Adrenal gland (tissue), 12 donors: ENCODE results near the gene IL6R. TPM values are rescaled to one million over a fixed set of nuclear protein-coding genes. Genes with fewer than 3 reads are reported as not detected.

Experiments used
- DNase-seq, 7 donors: peaks; one replicate each; pipeline ENCODE4 v3.0.0-alpha.2; 2019 to 2020
- H3K27ac ChIP-seq, 5 donors: fragments of 200-600 bp; sonication (generic) in 4 of 5; 1 replicate in 3 of 5; 2 replicates in 2 of 5; pipeline versions ENCODE4 v1.5.1 to v1.8.0; 2016 to 2020; ENCODE audit warnings: mild to moderate bottlenecking in 1 of 5
- H3K27me3 ChIP-seq: fragments of 200-600 bp; 2 replicates; pipeline ENCODE4 v1.8.0; 2021
- H3K36me3 ChIP-seq, 2 donors: fragments of 200-600 bp; replicated peaks in 1 of 2; 1 replicate in 1 of 2; 2 replicates in 1 of 2; pipeline versions ENCODE4 v1.5.1 to v1.8.0; 2018 to 2022
- H3K4me1 ChIP-seq, 2 donors: fragments of 200-600 bp; replicated peaks in 1 of 2; 1 replicate in 1 of 2; 2 replicates in 1 of 2; pipeline versions ENCODE4 v1.5.1 to v1.8.0; 2018 to 2021
- H3K4me3 ChIP-seq, 4 donors: fragments of 200-600 bp; sonication (generic) in 3 of 4; one replicate each; pipeline ENCODE4 v1.5.1; 2016 to 2018
- H3K9me3 ChIP-seq, 3 donors: fragments of 200-600 bp; sonication (generic) in 1 of 3; replicated peaks in 1 of 3; 1 replicate in 2 of 3; 2 replicates in 1 of 3; pipeline versions ENCODE4 v1.5.1 to v1.8.0; 2016 to 2021
- POLR2A ChIP-seq, 2 donors: fragments of 450-650 bp; IDR thresholded peaks; one replicate each; pipeline ENCODE4 v1.6.1; 2017; ENCODE audit warnings: antibody characterized with exemption in 2 of 2, mild to moderate bottlenecking in 2 of 2, moderate library complexity in 1 of 2
- WGBS, 4 donors: extraction: QIAGEN DNeasy Blood & Tissue Kit in 2 of 4; methylation state at CpG; one replicate each; pipeline versions ENCODE4 v1.1.5 to v1.1.7; 2013 to 2017; 5-methylcytosine and 5-hydroxymethylcytosine counted together
- intact Hi-C, 2 donors: fragments of 100-400 bp; cut with DNase I; formaldehyde crosslinking; loops; one replicate each; pipeline versions ENCODE4 v1.14.1 to v1.15.0; 2022 to 2023
- polyA plus RNA-seq, 3 donors: library from polyadenylated mRNA; stranded (reverse); fragments of 200-250 nt in 2 of 3; fragments of 350-450 nt in 1 of 3; fragmentation: Illumina TruSeq in 1 of 3; extraction: RNeasy Lipid Tissue Mini Kit (QIAGEN cat#74804) in 1 of 3; gene quantifications; one replicate each; pipeline ENCODE4 v1.2.3, GENCODE V29; 2013 to 2014
- total RNA-seq, 9 donors: library from RNA; depleted of rRNA in 4 of 9; stranded (reverse); fragments of >200 nt in 4 of 9; fragments of 120-200 nt in 1 of 9; fragmentation: NEBNext Ultra II Directional in 1 of 9; extraction: Animal tissue kit (Norgen Biotek cat#: 25700) in 1 of 9; gene quantifications; one replicate each; pipeline versions ENCODE4 v1.1.0 to v1.2.4, GENCODE V29; 2013 to 2023
- TF ChIP-seq, protein P1 (sequence below), 6 experiments: fragments of 450-650 bp in 4 of 6; fragments of 200-600 bp in 2 of 6; sonication (generic) in 1 of 6; IDR thresholded peaks; 1 replicate in 5 of 6; 2 replicates in 1 of 6; pipeline versions ENCODE4 v1.5.1 to v1.8.0; 2016 to 2021; ENCODE audit warnings: antibody characterized with exemption in 6 of 6, mild to moderate bottlenecking in 2 of 6, moderate library complexity in 1 of 6
- donor health status: healthy with polysubstance abuse.
- donor health status: Bipolar disorder and iron deficiency.
- donor health status: DM: yes; HTN: yes; CAD: no.
- donor health status: DM: no; HTN: no; CAD: no.
- donor health status: DM: no; HTN: no; CAD: no.
- donor health status: DM: yes; HTN: yes; CAD: no.

Gene IL6R
- total and polyA plus RNA-seq, 12 donors: 4.4 to 43.0 (median 13.6) TPM

DNA sequence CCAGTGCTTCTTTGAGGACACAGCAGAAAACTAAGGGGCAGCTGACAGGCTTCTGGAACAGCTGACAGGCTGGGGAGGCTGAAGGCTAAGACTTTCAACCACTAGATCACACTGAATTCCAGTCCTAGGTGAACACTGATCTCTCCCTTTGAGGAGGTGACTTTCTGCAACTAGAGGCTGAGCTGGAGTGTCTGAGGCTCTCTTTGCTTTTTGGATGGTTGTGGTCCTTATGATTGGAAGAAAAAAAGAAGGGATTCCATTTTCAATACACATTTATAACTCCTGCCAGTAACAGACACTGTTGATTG, 1.4 kb downstream of the IL6R start:
- no peak for TF ChIP-seq POLR2A (IDR thresholded peaks at IDR 0.05)
- TF ChIP-seq, protein P1, sequence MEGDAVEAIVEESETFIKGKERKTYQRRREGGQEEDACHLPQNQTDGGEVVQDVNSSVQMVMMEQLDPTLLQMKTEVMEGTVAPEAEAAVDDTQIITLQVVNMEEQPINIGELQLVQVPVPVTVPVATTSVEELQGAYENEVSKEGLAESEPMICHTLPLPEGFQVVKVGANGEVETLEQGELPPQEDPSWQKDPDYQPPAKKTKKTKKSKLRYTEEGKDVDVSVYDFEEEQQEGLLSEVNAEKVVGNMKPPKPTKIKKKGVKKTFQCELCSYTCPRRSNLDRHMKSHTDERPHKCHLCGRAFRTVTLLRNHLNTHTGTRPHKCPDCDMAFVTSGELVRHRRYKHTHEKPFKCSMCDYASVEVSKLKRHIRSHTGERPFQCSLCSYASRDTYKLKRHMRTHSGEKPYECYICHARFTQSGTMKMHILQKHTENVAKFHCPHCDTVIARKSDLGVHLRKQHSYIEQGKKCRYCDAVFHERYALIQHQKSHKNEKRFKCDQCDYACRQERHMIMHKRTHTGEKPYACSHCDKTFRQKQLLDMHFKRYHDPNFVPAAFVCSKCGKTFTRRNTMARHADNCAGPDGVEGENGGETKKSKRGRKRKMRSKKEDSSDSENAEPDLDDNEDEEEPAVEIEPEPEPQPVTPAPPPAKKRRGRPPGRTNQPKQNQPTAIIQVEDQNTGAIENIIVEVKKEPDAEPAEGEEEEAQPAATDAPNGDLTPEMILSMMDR (IDR thresholded peaks at IDR 0.05): no peak
- peak overlapping the region in 2 of 4 donors; percentile 73 to 80 for H3K4me3 ChIP-seq
- no peaks in the 10 kb centered on the region for H3K9me3 ChIP-seq
- DNase-seq: no peak
- no peaks in the 10 kb centered on the region for H3K36me3 ChIP-seq
- H3K27me3 ChIP-seq: no peaks in the 10 kb centered on the region
- intact Hi-C loops: loop anchor here in 1 of 2 donors (10.0 kb wide), 1 partner anchor 68 kb away; no protein-coding TSS in a partner anchor
- peaks cover 24 to 38% of the 10 kb centered on the region in 2 donors for H3K4me1 ChIP-seq
- H3K27ac ChIP-seq: peak overlapping the region; percentile 92 to 99 (median 95)

DNA sequence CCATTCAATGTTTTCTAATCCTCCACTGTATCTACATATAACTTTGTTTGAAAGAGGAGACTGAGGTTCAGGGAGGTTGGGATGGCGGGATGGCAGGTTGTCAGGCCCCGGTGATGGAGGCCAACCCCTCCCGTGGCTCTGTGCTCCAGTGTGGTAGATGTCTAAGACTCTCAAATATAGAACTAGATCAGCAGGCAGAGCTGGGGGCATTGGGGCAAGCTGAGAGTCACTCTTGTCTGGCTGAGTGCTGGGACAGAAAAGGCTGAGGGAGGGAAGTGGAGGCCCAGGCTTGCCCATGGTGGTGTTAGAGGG, 1.7 kb downstream of the IL6R start:
- DNase-seq: peak in 1 of 7 donors; percentile 56
- Histone ChIP-seq H3K27me3 (no peaks in the 10 kb centered on the region), H3K4me3 (peak overlapping the region in 2 of 4 donors; percentile 73 to 80), H3K9me3 (no peaks in the 10 kb centered on the region), H3K27ac (peak overlapping the region; percentile 92 to 99 (median 95)), H3K4me1 (peaks cover 24 to 38% of the 10 kb centered on the region in 2 donors), H3K36me3 (no peaks in the 10 kb centered on the region)
- intact Hi-C loops: loop anchor here in 1 of 2 donors (10.0 kb wide), 1 partner anchor 68 kb away; no protein-coding TSS in a partner anchor
- TF ChIP-seq, protein P1 (IDR thresholded peaks at IDR 0.05): no peak
- no peak for TF ChIP-seq POLR2A (IDR thresholded peaks at IDR 0.05)
- WGBS, 4 donors: 73 to 85% (median 80%) methylated on average over 3 of the region's 3 CpGs

DNA sequence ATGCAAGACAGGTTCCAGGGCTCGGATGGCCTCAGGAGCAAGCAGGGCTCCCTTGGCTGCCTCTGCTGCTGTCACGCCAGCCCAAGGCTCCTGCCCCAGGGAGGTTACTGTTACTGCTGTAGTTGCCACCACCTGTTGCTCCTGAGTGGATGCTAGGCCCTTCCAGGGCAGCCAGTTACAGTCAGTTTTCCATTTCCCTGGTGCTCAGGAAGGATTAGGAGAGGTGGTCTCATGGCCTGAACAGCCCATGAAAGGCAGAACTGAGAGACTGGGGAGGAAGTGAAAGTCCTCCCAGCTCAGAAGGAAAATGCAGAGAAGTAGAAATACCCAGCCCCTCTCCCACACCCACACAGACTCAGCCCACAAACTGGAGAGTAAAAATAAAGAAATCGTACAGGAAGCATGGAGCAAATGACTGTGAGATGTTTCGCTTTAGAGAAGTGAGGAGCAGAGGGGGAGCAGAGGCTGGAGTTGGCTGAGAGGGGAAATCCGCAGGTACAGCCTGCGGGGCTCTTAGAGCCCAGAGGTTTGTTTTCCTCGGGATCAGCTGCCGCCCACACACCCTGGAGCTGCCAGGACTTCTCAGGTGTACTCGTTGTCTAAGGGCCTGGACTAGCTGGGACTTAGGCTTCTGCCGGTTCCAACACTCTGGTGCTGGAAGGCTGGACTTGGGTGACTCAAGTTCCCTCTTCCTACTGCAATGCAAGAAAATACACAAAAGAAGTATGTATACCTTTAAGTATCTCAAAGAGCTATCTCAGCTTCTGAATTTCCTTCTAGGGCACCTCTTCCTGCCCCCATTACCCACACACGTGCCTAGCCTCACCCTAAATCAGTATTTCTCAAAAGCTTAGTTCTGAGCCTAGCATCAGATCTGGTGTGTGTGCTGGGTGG, 2.3 kb downstream of the IL6R start:
- TF ChIP-seq POLR2A (IDR thresholded peaks at IDR 0.05): peak in 1 of 2 donors; percentile 6
- TF ChIP-seq, protein P1 (IDR thresholded peaks at IDR 0.05): no peak
- Histone ChIP-seq H3K27ac (peak overlapping the region; percentile 92 to 99 (median 95)), H3K27me3 (no peaks in the 10 kb centered on the region), H3K36me3 (no peaks in the 10 kb centered on the region), H3K4me1 (peaks cover 24 to 38% of the 10 kb centered on the region in 2 donors), H3K4me3 (peak overlapping the region in 1 of 4 donors; percentile 73), H3K9me3 (no peaks in the 10 kb centered on the region)
- 58 to 63% (median 62%) methylated on average over 11 of the region's 11 CpGs for WGBS, 4 donors
- intact Hi-C loops: loop anchor here in 1 of 2 donors (10.0 kb wide), 1 partner anchor 67 kb away; no protein-coding TSS in a partner anchor
- peak in 1 of 7 donors; percentile 61 for DNase-seq

DNA sequence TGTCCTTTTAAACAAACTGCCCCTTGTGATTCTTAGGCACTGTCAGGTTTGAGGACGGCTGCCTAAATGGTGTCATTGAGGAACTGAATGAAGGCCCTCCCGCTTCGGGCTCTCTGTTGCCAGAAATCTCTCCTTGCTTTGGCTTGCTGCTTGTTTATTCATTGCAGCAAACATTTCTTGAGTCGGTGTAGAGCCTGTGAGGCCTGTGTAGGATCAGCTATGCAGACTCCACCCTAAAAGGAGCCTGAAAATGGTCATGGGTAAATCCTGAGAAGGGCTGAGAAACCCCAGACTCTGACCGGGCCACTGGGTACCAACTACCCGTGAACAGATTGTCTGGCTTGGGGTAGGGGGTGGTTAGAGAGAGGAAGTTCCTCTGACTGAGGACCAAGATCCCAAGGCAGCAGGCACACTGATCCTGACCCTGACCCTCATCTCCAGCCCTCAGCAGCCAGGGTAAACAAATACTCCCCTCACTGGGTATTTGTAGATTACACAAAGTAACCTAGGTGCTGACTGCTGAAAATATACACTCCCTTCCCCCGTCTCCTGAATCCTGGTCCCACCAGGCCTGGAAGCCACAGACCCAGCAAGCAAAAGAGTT, 3.1 kb downstream of the IL6R start:
- Histone ChIP-seq H3K27me3 (no peaks in the 10 kb centered on the region), H3K9me3 (no peaks in the 10 kb centered on the region), H3K36me3 (no peaks in the 10 kb centered on the region), H3K4me1 (peaks cover 24 to 38% of the 10 kb centered on the region in 2 donors), H3K4me3 (peak overlapping the region in 1 of 4 donors; percentile 73), H3K27ac (peak overlapping the region; percentile 65 to 99 (median 95))
- intact Hi-C loops: loop anchor here in 1 of 2 donors (10.0 kb wide), 1 partner anchor 67 kb away; no protein-coding TSS in a partner anchor
- DNase-seq: peak in 1 of 7 donors; percentile 48
- WGBS, 4 donors: 26 to 50% (median 44%) methylated on average over 7 of the region's 7 CpGs
- TF ChIP-seq, protein P1 (IDR thresholded peaks at IDR 0.05): no peak
- no peak for TF ChIP-seq POLR2A (IDR thresholded peaks at IDR 0.05)
